ENCODE data around the gene LIX1. TPM values are rescaled to one million over a fixed set of nuclear protein-coding genes. Genes with fewer than 3 reads are reported as not detected.

Gene LIX1
- total and polyA plus RNA-seq, 5 experiments from 2014 or later, result not detected

GRCh38 chr5:97165726-97166125, 23.3 kb upstream of the LIX1 start:
- Mint-ChIP-seq H3K4me3 (no peak overlapping the region), H3K27me3 (no peaks in the 10 kb centered on the region), H3K36me3 (peaks cover 0 to 82% (median 5%) of the 10 kb centered on the region in 3 donors), H3K4me1 (peaks cover 0 to 17% (median 10%) of the 10 kb centered on the region in 4 donors), H3K27ac (peak overlapping the region in 9 of 10 donors; percentile 32 to 80 (median 59)), H3K9me3 (no peaks in the 10 kb centered on the region)
- POLR2A ChIA-PET, result interaction anchor here (1.1 kb wide), 1 partner anchor 17 kb away, joined by 3 read pairs; the partner anchor contains the start of gene RIOK2
- ATAC-seq (no peak), DNase-seq (no peak)

- H3K27me3 Mint-ChIP-seq, result no peaks in the 10 kb centered on the region
- no peak for ATAC-seq
- peak overlapping the region in 8 of 10 donors; percentile 13 to 74 (median 36) for H3K27ac Mint-ChIP-seq
- peaks cover 0 to 2% (median 0%) of the 10 kb centered on the region in 9 donors for H3K9me3 Mint-ChIP-seq
- POLR2A ChIA-PET, result no interaction called here
- no peak for DNase-seq
- H3K4me3 Mint-ChIP-seq, result no peak overlapping the region
- peaks cover 0 to 17% (median 10%) of the 10 kb centered on the region in 4 donors for H3K4me1 Mint-ChIP-seq
- H3K36me3 Mint-ChIP-seq, result peaks cover 0 to 77% (median 7%) of the 10 kb centered on the region in 3 donors
Measured at GRCh38 chr5:97164846-97165245, 22.4 kb upstream of the LIX1 start.

GRCh38 chr5:97163790-97164285, 21.4 kb upstream of the LIX1 start:
- no peak for DNase-seq
- Mint-ChIP-seq H3K27ac (peak overlapping the region in 1 of 10 donors; percentile 40), H3K27me3 (no peaks in the 10 kb centered on the region), H3K9me3 (peaks cover 0 to 3% (median 0%) of the 10 kb centered on the region in 9 donors), H3K4me1 (peaks cover 0 to 17% (median 10%) of the 10 kb centered on the region in 4 donors), H3K4me3 (no peak overlapping the region), H3K36me3 (peaks cover under 1 to 77% (median 8%) of the 10 kb centered on the region in 3 donors)
- no peak for ATAC-seq
- POLR2A ChIA-PET, result interaction anchor here (1.0 kb wide), 1 partner anchor 295 kb away, joined by 3 read pairs; no protein-coding TSS in a partner anchor

GRCh38 chr5:97163360-97163764, 21.0 kb upstream of the LIX1 start:
- Mint-ChIP-seq H3K36me3 (peaks cover 4 to 74% (median 11%) of the 10 kb centered on the region in 3 donors), H3K27me3 (no peaks in the 10 kb centered on the region), H3K9me3 (peaks cover 0 to 6% (median 1%) of the 10 kb centered on the region in 9 donors), H3K4me3 (no peak overlapping the region), H3K27ac (peak overlapping the region in 1 of 10 donors; percentile 33), H3K4me1 (peaks cover 0 to 17% (median 10%) of the 10 kb centered on the region in 4 donors)
- POLR2A ChIA-PET, result interaction anchor here (1.0 kb wide), 1 partner anchor 294 kb away, joined by 3 read pairs; no protein-coding TSS in a partner anchor
- ATAC-seq (no peak), DNase-seq (peak in 3 of 10 donors; percentile 39 to 49 (median 46))

GRCh38 chr5:97162045-97162444, 19.6 kb upstream of the LIX1 start:
- ATAC-seq (peak in 1 of 2 donors; percentile 57), DNase-seq (peak; percentile 13 to 71 (median 46))
- POLR2A ChIA-PET, result interaction anchor here (0.6 to 1.4 kb wide), 4 partner anchors 21 to 354 kb away, joined by 3 to 4 read pairs (median 3); partner anchors contain the start of genes ERAP1 and LNPEP
- Mint-ChIP-seq H3K27me3 (no peaks in the 10 kb centered on the region), H3K36me3 (peaks cover 17 to 70% (median 21%) of the 10 kb centered on the region in 3 donors), H3K9me3 (peaks cover 6 to 19% (median 14%) of the 10 kb centered on the region in 9 donors), H3K4me1 (peaks cover 0 to 12% (median 5%) of the 10 kb centered on the region in 4 donors), H3K27ac (peak overlapping the region in 3 of 10 donors; percentile 23 to 60 (median 24)), H3K4me3 (no peak overlapping the region)

GRCh38 chr5:97157689-97158088, 15.3 kb upstream of the LIX1 start:
- POLR2A ChIA-PET, result no interaction called here
- Mint-ChIP-seq H3K4me1 (peaks cover 0 to 4% (median 0%) of the 10 kb centered on the region in 4 donors), H3K9me3 (peaks cover 10 to 34% (median 26%) of the 10 kb centered on the region in 9 donors), H3K27me3 (no peaks in the 10 kb centered on the region), H3K36me3 (peaks cover 21 to 36% (median 34%) of the 10 kb centered on the region in 3 donors), H3K27ac (peak overlapping the region in 1 of 10 donors; percentile 22), H3K4me3 (no peak overlapping the region)
- ATAC-seq, result no peak
- DNase-seq, result no peak

- H3K27me3 Mint-ChIP-seq, result no peaks in the 10 kb centered on the region
- peak overlapping the region in 1 of 10 donors; percentile 26 for H3K27ac Mint-ChIP-seq
- ATAC-seq (no peak), DNase-seq (no peak)
- H3K9me3 Mint-ChIP-seq, result peaks cover 0 to 9% (median 2%) of the 10 kb centered on the region in 9 donors
- POLR2A ChIA-PET, result no interaction called here
- H3K36me3 Mint-ChIP-seq, result peaks cover 0 to 7% (median 0%) of the 10 kb centered on the region in 3 donors
- peaks cover 0 to 1% (median 0%) of the 10 kb centered on the region in 4 donors for H3K4me1 Mint-ChIP-seq
- no peak overlapping the region for H3K4me3 Mint-ChIP-seq
Measured at GRCh38 chr5:97151370-97151769, 9.0 kb upstream of the LIX1 start.

GRCh38 chr5:97150401-97150800, 8.0 kb upstream of the LIX1 start:
- POLR2A ChIA-PET, result no interaction called here
- DNase-seq (no peak), ATAC-seq (no peak)
- peaks cover 0 to 1% (median 0%) of the 10 kb centered on the region in 3 donors for H3K36me3 Mint-ChIP-seq
- H3K27me3 Mint-ChIP-seq, result no peaks in the 10 kb centered on the region
- H3K9me3 Mint-ChIP-seq, result peaks cover 0 to 3% (median 0%) of the 10 kb centered on the region in 9 donors
- peak overlapping the region in 1 of 10 donors; percentile 26 for H3K27ac Mint-ChIP-seq
- peaks cover 0 to 1% (median 0%) of the 10 kb centered on the region in 4 donors for H3K4me1 Mint-ChIP-seq
- H3K4me3 Mint-ChIP-seq, result no peak overlapping the region

GRCh38 chr5:97149709-97150108, 7.3 kb upstream of the LIX1 start:
- peaks cover 0 to 1% (median 0%) of the 10 kb centered on the region in 4 donors for H3K4me1 Mint-ChIP-seq
- no peak for ATAC-seq
- no peaks in the 10 kb centered on the region for H3K27me3 Mint-ChIP-seq
- H3K27ac Mint-ChIP-seq, result no peak overlapping the region
- no peaks in the 10 kb centered on the region for H3K36me3 Mint-ChIP-seq
- H3K4me3 Mint-ChIP-seq, result no peak overlapping the region
- DNase-seq, result no peak
- peaks cover 0 to 3% (median 0%) of the 10 kb centered on the region in 9 donors for H3K9me3 Mint-ChIP-seq
- POLR2A ChIA-PET, result no interaction called here

- Mint-ChIP-seq H3K27ac (no peak overlapping the region), H3K4me1 (peaks cover 0 to 1% (median 0%) of the 10 kb centered on the region in 4 donors), H3K9me3 (no peaks in the 10 kb centered on the region), H3K27me3 (no peaks in the 10 kb centered on the region), H3K36me3 (no peaks in the 10 kb centered on the region), H3K4me3 (no peak overlapping the region)
- POLR2A ChIA-PET, result no interaction called here
- ATAC-seq (no peak), DNase-seq (no peak)
Measured at GRCh38 chr5:97148288-97148687, 5.9 kb upstream of the LIX1 start.

- Mint-ChIP-seq H3K4me1 (no peaks in the 10 kb centered on the region), H3K9me3 (no peaks in the 10 kb centered on the region), H3K27ac (no peak overlapping the region), H3K36me3 (no peaks in the 10 kb centered on the region), H3K4me3 (no peak overlapping the region), H3K27me3 (peaks cover 0 to 3% (median 3%) of the 10 kb centered on the region in 5 donors)
- ATAC-seq (no peak), DNase-seq (no peak)
- POLR2A ChIA-PET, result no interaction called here
Measured at GRCh38 chr5:97143704-97144103, 1.3 kb upstream of the LIX1 start.

- no peak overlapping the region for H3K4me3 Mint-ChIP-seq
Measured at GRCh38 chr5:97141539-97141938, 872 bp downstream of the LIX1 start.

GRCh38 chr5:97141031-97141430, 1.4 kb downstream of the LIX1 start:
- Mint-ChIP-seq H3K4me3 (no peak overlapping the region), H3K27me3 (peaks cover 0 to 3% (median 3%) of the 10 kb centered on the region in 5 donors), H3K36me3 (no peaks in the 10 kb centered on the region), H3K27ac (no peak overlapping the region), H3K9me3 (no peaks in the 10 kb centered on the region), H3K4me1 (no peaks in the 10 kb centered on the region)
- ATAC-seq (no peak), DNase-seq (no peak)
- POLR2A ChIA-PET, result no interaction called here

More at GRCh38 chr5:97141539-97141938, 872 bp downstream of the LIX1 start:
- Mint-ChIP-seq H3K4me1 (no peaks in the 10 kb centered on the region), H3K27ac (no peak overlapping the region), H3K36me3 (no peaks in the 10 kb centered on the region), H3K27me3 (peaks cover 0 to 3% (median 3%) of the 10 kb centered on the region in 5 donors), H3K9me3 (no peaks in the 10 kb centered on the region)
- POLR2A ChIA-PET, result no interaction called here
- ATAC-seq (no peak), DNase-seq (no peak)

Measured in naive thymus-derived CD8-positive, alpha-beta T cell (primary cell).